GM04504 (cell line): ENCODE data around the gene RPS6KA5.
"Not testable (repeated sequence)": the region's sequence is repeated elsewhere in the genome, so short reads cannot be mapped to it uniquely, and the experiment has no call there.

Experiments used
- DNase-seq: peaks from one replicate; pipeline ENCODE4 v3.0.0-alpha.2; 2012; ENCODE audit warnings: low read depth

RPS6KA5 gene

DNA sequence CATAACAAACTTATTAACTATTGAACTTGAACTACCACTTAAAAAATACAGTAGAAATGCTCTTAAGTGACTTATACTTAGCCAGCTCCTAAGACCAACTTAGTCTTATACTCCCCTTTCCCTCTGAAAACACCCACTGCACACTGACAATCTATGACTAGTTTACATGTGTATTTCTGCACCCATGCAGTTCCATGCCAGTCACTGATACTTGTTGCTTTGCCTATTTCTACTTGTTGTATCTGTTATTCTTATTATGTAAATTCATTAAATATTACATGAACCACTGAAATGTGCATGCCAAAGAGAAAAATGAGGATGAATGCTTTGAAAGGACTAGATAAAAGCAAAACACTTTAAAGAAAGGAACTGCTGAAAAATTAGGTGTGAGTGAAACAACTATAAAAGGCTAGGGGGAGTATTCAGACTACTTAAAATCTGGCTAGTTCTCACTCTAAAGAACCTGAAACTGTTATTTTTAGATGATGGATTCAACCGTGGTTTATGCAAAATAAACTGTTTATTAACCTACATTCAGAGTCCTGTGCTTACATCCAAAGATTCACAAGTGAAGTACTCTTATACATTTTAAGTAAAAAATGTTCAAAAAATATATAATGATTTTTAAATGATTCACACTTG lies 74.7 kb downstream of the RPS6KA5 start:
- DNase-seq, result no peak

DNA sequence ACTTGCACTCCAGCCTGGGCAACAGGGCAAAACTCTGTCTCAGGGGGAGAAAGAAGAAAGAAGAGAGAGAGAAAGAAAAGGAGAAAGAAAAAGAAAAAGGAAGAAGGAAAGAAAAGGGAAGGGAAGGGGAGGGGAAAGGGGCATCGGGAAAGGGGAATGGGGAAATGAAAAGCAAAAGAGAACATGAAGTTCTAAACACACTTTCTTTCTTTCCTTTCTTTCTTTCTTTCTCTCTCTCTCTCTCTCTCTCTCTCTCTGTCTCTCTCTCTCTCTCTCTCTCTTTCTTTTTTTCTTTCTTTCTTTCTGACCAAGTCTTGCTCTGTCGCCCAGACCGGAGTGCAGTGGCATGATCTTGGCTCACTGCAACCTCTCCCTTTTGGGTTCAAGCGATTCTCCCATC lies 76.9 kb downstream of the RPS6KA5 start:
- DNase-seq, result no peak

DNA sequence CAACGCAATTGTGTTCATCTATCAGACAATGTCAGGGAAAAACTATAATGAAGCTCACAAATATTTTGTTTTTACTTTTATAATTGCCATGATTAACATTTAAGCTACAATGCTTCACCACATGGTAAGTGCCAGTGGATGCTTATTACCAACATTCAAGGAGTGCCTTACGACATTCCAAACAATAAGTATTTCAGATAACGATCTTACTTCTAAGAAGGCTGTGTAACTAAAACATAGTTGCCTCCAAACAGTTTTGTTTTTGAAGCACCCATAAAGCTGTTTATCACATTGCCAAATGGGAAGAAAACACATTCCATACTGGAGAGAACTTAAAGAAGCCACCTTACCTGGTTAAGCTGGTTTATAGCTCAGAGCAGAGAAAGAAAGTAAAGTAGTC lies 78.8 kb downstream of the RPS6KA5 start:
- no peak for DNase-seq

DNA sequence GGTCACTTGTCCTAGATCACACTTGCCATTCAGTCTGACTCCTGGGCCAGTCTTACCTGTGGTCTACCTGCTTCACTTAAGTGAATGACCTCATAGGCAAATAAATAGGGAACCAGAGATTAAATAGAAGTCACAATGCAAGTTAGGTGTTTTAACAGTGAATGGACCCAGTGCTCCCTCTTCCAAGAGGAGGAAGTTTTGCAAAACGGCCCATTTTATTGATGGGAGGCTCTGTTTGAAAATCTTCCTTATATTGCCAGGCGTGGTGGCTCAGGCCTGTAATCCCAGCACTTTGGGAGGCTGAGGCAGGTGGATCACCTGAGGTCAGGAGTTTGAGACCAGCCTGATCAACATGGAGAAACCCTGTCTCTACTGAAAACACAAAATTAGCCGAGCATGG lies 79.8 kb downstream of the RPS6KA5 start:
- DNase-seq, result not testable (repeated sequence)

DNA sequence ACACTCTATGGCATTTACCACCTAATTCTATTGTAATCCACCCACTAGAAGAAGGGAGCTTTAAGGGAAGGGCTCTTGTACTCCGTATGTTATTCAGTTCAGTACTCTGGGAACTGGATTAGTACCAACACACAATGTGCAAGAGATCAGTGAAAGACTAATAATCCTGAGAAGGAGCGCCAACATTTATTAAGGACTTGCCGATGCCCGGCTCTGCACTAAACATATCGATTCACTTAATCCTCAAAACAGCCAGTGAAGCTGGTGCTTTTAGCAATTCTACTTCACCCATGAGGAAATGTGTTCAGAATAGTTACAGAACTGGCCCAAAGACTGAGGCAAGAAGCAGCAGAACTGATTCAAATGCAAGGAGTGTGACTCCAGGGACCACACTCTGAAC lies 80.9 kb downstream of the RPS6KA5 start:
- no peak for DNase-seq

DNA sequence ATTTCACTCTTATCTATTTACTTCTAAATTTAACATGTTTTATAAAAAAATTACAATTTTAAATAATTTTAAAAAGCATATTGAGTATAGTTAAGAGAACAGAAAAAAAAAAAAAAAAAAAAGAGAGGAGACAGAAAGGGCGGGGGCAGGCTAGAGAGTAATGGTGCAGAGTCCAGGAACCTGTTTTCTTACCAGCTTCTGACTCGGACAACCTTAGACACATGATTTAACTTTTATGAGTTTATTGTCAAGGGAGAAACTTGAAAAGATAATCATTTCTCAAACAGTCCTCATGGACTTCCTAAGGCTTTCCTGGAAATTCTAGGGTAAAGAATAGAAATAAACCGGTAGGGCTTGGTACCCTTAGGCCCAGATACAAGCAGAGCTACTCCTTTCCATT lies 84.3 kb downstream of the RPS6KA5 start:
- DNase-seq, result no peak

DNA sequence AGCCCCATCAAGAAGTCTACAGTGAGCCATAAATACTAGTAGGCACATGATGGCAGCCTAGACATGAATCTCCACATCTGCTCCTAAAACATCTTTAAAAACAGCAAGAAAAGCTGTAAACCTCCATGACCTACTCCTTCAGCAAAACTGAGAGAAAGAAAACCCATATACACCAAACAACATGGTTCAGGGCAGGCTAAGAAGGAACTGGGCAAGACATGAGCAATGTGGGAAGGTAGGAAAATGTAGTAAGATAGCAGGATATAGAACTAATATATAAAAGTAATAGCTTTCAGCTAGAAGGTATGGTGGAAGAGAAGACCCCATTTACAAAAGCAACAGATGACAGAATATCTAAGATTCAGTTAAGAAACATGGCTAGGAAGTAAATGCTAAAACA lies 88.8 kb downstream of the RPS6KA5 start:
- no peak for DNase-seq

DNA sequence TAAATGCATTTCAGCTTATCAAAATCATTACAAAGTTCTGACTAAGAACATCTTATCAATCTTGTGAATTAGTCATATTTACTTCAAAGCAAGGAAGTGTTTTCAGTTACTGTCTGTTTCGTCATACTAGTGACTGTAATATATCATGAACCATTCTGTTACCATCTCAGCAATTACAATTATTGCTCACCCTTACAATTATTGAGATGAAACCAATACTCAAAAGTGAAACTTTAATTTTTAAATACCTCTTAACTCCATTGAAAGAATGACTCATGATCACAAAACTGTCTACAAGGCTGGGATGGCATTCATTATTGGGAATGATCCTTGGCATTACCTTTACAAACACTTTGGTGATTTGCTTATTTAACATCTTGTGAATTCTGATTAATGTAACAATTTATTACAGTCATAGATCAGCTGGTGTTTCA lies 90.3 kb downstream of the RPS6KA5 start:
- DNase-seq, result no peak

DNA sequence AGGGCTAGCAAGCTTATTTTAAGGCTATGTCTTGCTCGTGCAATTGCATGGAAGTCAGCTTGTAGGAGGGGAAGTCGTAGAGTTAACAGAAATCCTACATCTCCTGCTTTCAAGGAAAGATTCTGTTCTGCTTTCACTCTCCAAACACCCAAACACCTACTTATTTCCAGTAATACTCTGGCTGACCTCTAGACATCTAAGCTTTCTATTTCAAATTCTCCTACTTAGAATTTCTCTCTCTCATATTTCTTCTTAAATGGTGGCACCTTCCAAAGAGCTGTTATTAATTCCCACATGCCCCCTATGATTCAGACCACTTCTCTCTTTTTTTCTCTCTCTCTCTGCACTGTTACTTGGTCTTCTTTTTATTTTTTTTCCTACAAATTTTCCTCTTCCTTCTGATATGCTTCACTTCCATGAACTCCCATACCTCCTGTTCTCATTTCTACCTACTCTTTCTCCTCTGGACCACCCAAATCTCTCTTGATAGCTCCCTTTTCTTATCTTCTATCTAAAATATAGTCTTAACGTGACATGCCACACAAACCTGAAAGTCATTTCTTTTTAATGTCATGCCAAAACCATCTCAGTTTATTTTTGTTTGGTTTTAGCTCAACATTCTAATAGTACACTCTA lies 90.8 kb downstream of the RPS6KA5 start:
- no peak for DNase-seq

DNA sequence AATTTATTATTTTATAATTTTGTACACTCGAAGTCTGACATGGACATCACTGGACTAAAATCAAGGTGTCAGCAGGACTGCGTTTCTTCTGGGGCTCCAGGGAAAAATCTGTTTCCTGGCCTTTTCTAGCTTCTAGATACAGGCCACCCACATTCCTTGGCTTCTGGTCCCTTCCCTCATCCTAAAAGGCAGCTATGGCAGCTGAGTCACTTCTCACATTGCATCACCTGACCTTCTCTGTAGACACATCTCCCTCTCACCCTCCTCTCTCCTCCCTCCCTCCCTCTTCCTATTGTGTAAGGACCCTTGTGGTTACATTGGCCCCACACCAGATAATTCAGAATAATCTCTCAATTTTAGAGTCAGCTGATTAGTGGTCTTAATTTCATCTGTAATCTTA lies 92.4 kb downstream of the RPS6KA5 start:
- no peak for DNase-seq

DNA sequence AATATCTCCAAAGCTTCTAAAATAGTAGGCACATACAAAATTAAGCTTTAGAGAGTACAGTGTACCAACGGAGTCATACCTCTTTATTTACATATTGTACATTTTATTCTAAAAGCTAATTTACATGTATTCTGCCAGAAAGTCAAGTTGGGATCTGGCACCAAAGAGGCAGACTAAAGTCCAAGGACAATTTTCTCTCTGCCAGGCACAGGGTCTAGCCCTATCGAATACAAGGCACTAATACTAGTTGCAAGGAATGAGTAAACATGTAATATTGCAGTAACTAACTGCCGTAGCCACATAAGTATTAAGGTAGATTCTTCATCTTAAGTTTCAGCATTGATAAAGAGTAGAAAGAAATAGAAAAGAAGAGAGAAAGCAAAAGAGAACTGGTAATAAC lies 93.9 kb downstream of the RPS6KA5 start:
- no peak for DNase-seq

DNA sequence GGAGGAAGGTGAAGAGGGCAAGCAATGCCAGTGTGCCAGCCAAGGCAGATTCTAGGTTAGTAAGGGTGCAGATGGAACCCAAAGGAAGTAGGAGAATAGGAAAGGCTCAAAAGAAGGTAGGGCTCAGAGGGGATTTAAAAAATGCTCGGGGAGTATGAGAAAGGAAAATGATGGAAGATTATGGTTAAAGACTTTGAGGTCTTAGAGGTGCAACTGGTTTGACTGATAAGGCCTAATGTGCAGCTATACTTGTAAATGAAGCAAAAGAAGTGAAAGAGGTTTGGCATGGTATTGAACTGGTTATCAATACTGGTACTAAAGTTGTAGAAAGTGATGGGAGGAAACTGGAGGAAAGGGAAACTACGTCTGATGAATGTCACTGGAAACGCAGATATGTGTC lies 94.7 kb downstream of the RPS6KA5 start:
- no peak for DNase-seq

DNA sequence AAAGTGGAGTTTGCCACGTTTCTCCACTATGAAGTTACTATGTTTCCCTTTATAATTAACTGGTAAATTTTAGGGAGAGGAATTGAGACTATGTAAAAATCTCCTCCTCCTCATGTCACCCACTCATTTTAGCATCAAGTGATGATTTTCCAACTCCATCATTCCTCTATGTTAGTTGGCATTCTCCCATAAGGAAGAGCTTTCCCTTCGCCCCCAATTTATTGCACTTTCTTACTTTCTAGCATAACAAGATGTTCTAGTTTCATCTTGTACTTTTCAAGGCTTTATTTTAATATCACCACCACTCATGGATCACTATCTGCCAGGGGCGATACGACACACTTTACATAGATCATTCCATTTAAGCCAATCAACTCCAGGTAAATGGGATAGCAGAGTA lies 97.1 kb downstream of the RPS6KA5 start:
- DNase-seq, result no peak

DNA sequence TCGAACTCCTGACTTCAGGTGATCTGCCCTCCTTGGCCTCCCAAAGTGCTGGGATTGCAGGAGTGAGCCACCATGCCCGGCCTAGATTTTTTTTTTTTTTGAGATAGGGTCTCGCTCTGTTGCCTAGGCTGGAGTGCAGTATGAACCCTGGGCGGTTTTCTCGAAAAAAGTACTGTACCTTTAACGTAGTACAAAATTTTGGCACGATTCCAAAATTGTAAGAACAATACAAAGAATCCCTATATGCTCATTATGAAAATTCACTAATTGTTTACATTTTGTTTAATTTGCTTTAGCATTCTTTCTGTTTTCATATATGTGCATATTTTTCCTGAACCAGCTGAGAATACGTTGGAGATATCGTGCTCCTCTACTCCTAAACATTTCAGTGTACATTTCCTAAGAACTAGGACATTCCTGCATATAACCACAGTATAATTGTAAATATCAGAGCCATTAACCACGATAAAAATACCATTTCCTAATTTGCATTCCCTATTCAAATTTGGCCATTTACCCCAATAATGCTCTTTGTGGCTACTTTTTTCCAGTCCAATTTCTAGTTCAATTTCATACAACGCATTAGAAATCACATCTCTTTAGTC lies 97.8 kb downstream of the RPS6KA5 start:
- DNase-seq, result no peak

DNA sequence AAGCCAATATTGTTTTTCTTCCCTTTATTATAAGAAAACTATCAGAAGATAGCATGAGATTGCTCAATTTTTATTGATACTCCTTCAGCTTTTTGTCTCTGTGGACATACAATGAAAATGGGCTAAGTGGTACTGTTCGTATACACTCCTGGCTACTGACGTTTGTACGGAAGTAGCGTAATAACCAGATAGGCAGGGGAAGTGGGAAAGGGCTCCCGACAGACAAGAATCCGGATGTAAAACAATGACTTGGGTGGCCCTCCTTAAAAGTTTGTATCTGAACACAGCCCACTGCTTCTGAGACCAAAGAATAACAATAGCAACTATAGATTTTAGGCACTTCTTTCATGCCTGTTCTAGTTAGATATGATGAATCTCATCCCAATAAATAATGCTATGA lies 99.6 kb downstream of the RPS6KA5 start:
- no peak for DNase-seq

DNA sequence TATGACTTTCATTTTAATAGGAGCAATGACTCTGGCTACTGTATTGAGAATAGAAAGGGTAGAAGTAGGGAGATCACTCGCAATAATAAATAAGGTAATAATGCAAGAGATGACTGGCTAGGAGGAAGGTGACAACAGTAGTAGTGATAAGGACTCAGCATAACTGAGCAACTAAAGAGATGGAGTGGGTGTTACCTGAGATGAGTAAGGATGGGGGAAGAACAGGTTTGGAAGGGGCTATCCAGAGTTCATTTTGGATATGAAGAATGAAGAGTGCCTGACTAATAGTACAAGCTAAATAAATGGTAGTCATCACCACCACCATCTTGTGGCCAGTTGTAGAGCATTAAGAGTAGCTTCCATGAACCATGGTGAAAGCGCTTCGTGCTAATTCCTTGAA lies 101.1 kb downstream of the RPS6KA5 start:
- no peak for DNase-seq

DNA sequence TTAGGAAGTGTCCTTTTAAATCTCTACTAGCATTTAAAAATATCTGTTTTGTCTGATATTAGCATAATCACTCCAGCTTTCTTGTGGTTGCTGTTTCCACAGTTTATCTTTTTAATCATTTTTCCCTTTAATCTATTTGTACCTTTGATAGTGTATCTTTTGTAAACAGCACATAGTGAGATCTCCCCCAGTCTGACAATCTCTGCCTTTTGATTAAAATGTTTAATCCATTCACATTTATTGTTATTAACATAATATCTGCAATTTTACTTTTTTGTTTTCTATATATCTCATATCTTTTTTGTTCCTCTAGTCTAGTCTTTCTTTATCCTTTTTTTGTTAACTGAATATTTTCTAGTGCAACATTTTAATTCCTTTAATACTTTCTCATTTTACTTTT lies 104.2 kb downstream of the RPS6KA5 start:
- DNase-seq, result no peak

DNA sequence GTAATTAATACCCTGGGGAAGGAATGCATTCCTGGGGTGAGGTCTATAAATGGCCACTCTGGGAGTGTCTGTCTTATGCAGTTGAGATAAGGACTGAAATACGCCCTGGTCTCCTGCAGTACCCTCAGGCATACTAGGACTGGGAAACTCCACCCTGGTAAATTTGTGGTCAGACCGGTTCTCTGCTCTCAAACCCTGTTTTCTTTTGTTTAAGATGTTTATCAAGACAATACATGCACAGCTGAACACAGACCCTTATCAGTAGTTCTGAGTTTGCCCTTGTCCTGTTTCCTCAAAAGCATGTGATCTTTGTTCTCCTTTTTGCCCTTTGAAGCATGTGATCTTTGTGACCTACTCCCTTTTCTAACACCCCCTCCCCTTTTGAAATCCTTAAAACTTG lies 106.8 kb downstream of the RPS6KA5 start:
- DNase-seq, result not testable (repeated sequence)

DNA sequence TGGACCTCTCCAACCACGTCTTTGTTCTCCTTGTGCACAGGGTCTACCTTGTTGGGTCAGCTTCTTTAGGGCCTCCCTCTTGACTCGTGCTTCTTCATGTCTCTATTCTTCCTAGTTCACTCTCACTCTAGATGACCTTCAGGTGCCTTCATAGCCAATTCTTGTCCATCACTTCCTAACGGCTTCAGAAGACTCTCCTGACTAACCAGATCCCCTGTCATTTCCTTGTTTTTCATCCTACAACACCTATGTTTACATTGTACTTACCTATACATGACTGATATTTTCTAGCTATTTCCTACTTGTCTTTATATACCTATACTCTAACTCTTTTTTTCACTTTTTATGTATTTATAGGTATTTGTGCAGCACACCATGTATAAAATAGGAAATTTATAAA lies 117.1 kb downstream of the RPS6KA5 start:
- DNase-seq, result no peak

DNA sequence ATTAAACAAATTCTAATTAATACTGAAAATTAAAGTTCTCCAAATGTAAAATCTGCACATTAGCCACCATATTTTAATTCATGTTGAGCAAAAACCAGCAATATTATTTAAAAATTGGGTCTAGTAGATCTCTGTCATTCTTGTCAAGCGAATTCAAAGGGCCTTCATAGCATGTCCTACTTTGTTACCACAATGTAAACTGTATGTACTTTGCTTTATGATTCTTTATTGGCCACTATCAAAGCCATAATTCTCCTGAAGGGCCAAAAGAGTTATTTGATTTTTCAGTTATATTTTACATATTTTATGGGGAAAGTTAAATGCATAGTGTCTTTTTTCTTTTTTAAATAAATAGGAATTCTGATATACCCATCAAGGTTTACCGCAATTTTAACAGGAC lies 117.9 kb downstream of the RPS6KA5 start:
- DNase-seq, result no peak

DNA sequence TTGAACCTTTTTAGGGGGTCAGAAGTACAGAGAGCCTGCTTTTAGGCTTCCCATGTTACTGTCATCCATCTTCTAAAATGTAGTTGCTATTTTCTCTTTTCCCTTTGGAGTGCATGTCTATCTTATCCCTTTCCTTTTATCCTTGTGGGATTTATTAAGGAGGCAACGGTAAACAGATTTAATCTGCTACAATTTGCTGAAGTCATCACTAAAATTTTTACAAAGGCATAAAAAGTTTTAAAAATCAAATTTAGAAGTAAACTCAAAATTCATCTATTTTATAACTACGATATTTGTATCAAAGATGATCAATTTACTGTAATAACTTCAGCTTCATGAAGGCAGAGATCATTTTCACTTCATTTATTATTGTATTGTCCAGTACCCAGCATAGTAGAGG lies 118.7 kb downstream of the RPS6KA5 start:
- no peak for DNase-seq

DNA sequence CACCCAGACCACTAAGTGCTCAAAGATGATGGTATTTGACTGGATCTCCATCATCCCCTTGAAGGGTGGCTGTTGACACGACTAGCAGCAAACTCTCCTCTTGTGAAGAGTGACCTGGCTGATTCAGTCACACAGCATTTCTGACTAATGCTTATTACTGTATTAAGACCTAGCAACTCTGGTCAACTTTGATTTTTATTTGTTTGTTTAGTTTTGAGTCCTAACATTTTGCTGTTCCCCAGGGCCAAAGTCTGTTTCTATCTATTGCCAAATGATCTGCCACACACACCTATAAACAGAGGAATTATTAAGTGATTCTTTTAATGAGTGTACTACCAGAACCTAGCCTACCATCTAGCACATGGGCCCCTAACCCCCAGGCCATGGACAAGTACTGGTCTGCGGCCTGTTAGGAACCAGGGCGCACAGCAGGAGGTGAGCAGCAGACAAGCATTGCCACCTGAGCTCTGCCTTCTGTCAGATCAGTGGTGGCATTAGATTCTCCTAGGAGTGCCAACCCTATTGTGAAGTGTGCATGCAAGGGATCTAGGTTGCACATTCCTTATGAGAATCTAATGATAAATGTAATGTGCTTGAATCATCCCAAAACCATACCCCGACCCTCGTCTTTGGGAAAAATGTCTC lies 120.0 kb downstream of the RPS6KA5 start:
- DNase-seq, result no peak

DNA sequence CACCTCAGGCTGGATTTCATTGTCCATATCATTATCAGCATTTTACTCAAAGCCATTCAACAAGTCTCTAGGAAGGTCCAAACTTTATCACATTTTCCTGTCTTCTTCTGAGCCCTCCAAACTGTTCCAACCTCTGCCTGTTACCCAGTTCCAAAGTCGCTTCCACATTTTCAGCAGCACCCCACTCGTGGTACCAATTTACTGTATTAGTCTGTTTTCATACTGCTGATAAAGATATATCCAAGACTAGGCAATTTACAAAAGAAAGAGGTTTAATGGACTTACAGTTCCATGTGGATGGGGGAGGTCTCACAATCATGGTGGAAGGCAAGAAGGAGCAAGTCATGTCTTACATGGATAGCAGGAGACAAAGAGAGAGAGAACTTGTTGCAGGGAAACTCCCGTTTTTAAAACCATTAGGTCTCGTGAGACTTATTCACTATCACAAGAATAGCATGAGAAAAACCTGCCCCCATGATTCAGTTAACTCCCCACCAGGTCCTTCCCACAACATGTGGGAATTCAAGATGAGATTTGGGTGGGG lies 121.1 kb downstream of the RPS6KA5 start:
- DNase-seq, result not testable (repeated sequence)
